Activated gamma-delta T cell (primary cell): ENCODE measurements around the gene TCF15.

Source experiments
- DNase-seq: peaks from one replicate; lab custom pipeline; 2025; lab: John Stamatoyannopoulos, UW

TCF15 gene

DNA sequence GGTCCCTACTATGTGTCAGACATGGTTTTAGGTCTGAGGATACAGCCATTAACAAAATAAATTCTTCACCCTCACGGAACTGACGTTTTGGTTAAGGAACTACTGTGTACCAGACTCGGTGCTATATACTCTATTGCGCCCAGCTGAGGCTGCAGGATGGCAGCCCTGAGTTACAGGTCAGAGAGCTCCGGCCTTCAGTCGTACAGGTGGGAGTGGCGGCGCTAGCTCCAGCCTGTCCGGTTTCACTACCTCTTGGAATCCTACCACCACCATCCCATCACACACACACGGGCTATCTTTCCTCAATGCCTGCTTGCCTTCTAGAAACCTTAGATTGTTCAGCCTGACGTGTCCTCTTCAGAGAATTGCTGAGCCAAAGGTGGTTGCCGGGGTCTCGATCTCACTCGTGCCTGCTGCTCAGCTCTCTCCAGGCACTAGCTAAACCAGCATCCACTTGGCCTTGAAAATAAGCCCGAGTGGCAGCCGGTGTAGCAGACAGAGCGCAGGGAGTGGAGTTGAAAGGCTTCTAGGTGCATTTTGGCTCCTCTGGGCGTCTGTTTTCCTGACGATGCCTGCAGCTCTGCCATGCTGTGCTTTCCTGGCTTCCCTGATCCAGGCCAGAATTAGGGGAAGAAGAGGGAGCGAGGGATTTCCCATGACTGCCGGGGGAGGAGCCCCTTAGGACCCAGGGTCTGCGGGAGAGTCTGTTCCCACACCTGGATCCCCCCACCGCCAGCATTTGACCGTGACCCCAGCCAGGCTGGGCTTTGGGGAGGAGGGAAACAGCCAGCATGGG, 1.1 kb upstream of the TCF15 start:
- DNase-seq: no peak

DNA sequence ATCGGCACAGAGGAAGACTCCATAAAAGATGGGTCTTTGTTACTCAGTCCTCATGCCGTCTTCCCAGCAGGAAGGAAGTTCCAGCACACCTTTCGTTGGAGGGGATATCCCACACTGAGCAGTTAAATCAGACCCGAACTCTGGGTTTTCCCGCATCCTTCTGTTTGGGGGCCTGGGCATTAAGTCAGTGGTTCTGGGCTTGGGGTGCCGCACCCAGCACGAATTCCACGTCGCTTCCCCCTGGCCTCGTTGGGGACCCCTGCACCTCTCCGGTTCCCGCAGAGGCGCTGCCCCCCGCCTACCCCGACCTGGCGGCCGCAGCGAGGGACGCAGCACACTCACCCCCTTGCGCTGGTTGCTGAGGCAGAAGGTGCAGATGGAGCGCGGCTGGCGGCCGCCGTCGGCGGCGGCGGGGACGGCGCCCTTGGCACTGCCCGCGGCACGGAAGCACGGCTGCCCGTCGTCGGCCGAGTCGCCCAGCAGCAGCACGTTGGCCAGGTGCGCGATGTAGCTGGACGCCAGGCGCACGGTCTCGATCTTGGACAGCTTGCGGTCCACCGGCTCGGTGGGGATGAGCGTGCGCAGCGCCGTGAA, 641 bp downstream of the TCF15 start:
- DNase-seq: no peak

DNA sequence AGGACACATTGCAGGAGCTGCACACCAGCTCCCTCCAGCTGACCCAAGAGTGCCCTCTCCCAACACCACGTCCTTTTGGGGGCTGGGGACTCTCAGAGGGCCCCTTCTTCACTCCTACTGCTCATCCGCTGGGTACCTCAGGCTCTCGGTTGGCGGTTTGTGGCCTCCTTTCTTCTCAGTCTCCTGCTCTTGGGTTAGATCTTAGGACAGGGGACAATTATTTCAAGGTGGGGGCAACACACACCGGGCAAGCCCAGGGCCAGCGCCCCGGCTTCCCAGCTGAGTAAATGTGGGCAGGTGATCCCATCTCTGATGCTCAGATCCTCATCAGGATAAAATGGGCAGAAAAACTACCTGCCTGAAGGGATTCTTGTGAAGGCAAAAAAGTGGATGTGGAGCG, 1.1 kb downstream of the TCF15 start:
- no peak for DNase-seq

DNA sequence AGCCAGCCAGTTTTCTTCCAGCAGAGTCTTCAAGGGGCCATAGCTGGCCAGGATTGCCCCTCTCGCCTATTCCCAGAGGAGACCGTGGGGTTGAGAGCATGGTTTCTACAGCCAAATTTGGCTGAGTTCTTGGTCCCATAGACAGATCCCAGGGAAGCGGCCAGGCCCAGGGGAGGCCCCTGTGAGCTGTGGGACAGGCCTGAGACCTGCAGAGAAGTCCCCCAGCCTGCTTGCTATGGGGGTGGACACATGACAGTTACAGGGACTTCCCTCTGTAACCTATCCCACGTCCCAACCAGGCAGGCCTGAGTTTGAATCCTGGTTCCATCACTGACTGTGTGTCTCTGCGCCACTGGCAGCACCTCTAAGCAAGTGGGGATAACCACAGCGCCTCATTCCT, 2.6 kb downstream of the TCF15 start:
- no peak for DNase-seq

DNA sequence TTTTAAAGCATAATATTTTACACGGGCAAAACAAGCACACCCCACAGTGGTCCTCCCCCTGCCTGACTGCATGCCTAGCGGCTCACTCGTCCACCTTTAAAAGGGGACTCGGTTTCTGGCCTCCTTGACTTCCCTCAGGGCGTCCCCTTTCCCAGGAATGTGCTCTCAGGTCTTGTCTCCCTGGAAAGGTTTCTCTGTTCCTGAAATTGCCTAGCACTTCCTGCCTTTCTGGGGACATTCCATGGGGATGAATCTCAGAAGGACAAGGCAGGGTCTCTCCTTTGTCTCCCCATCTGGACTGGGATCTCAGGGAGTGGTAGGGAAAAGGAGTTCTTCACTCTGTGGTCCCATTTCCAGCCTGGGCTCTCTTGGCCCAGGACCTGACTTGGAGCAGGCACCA, 4.9 kb downstream of the TCF15 start:
- DNase-seq: no peak

DNA sequence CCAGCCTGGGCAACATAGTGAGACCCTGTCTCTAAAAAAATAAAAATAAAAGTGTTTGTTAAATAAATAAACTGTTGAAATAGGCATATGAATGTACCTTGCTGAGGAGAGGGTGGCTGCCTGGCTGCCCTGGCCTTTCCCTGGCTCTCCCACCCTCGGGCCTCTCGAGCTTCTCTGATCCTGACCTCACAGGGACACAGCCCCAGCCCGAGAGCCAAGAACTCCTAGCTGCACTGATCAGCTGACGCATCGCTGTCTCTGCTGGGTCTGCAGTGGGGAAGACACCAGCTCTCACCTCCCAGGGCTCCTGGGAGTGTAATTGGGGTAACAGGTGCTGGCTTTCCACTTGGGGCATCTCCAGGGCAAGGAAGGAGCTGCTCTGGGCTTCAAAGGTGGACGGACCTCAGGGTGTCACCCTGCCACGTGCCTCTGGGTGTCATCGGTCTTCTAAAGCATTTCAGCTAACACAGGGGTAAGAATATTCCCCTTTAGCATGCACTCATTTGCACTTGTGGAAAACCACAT, 6.9 kb downstream of the TCF15 start:
- DNase-seq: no peak

DNA sequence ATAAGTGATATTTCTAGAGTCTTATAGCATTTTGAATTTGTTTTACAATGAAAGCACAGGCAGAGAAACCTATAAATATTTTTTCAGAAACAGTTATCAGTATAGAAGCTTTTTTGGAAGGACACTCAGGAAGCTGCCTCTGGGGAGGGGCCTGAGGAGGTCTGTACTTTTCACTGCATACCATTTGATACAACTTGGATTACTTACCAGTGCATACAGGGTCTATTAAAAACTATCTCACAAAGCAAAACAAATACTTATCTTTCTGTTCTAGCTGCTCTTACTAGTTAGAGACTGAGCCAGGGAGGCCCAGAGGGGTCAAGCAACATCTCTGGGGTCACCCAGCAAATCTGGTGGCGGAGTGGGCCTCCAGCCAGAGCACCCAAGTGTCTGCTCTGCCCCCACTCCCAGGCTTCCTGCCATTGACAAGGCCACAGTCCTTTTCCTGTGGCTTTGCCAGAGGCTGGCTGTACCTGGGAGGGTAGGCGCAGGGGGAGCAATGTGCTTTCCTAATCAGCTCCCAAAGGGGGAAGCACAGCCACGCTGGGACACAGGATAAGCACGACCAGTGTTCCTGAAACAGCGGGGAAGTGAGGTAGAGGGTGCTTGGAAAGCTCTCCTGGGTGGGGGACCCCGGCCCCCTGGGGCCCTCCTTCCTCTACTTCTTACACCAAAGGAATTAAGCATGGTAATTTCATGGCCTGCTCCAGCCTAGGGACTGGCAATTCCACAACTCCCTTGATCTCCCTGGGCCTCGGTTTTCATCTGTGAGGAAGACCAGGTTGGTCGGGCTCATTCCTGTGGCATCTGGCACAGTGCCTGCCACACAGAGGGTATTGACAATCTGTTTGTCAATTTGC, 7.8 kb downstream of the TCF15 start:
- no peak for DNase-seq

DNA sequence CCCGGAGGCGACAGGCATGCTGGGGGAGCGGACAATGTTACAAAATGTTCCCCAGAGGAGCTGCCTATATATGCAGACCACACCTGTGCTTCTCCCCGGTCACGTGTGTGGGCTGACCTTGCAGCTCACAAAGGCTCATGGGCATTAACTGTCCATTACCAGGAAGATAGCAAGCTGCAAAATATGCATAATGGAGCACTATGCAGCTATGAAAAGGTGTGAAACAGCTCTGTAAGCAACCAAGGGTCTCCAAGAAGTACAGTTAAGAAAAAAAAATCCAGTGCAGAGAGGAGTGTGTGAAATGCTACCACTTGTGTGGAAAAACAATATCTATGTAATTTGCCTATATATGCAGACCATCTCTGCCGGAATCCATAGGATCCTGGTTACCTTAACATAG, 9.4 kb downstream of the TCF15 start:
- DNase-seq: no peak

DNA sequence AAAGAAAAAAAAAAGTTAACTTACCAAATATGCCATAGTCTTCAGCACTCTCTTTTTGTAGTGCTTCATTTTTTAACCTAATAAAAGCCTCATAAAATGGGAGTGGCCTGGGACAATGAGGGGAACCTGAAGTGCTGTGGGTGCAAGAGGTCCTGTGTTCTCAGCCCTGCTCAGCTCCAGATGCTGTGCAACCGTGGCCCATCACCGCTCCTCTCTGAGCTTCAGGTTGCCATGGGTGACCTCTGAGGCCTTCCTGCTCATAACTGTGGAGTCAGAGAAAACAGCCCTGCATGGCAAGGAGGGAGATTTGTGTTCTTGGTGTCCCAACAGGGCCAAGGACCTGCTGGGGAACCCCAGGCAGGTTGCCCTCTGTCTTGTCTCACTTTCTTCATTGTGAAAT, 10.0 kb downstream of the TCF15 start:
- DNase-seq: no peak

DNA sequence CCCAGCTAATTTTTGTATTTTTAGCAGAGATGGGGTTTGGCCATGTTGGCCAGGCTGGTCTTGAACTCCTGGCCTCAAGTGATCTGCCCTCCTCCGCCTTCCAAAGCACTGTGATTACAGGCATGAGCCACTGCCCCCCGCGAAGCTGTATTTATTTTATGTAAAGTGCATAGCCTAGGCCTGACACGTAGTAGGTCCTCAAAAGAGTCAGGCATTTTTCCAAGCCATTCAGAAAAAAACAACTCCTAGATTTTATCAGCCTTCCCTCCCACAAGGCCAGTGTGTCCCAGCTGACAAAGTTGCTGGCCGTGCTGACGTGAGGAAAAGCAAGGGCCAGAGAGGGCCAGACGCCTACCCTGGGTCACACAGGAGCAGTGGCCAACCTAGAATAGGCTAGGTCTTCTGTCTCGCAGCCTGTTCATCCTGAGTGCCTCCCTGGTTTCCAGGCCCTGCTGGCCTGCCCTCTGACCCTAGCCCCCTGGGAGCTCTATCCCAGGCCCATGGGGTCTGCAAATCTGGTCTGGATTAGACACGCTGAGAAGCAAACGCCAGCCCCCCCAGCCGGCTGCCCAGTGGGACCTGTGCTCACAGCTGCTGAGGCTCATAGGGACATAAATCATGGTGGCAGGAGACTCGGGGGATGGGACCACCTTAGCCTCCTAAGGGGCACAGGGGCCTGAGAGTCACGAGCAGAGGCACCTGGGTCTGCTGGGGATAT, 11.8 kb downstream of the TCF15 start:
- DNase-seq: no peak

DNA sequence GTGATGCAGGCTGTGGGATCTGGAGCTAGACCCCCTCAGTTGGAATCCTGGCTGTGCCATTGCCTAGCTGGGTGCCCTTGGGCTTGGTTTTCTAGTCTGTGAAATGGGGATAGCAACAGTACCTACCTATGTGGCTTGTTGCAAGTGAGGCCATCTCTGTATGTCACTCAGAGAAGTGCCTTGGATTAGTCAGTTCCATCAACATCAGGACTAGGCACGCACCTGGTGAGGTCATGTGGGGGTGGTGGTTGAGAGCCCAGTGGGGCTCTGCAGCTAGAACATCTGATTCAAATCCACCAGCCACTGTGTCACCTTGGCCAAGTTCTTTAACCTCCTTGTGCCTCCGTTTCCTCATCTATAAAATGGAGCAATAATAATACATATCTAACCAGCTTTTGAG, 12.5 kb downstream of the TCF15 start:
- no peak for DNase-seq

DNA sequence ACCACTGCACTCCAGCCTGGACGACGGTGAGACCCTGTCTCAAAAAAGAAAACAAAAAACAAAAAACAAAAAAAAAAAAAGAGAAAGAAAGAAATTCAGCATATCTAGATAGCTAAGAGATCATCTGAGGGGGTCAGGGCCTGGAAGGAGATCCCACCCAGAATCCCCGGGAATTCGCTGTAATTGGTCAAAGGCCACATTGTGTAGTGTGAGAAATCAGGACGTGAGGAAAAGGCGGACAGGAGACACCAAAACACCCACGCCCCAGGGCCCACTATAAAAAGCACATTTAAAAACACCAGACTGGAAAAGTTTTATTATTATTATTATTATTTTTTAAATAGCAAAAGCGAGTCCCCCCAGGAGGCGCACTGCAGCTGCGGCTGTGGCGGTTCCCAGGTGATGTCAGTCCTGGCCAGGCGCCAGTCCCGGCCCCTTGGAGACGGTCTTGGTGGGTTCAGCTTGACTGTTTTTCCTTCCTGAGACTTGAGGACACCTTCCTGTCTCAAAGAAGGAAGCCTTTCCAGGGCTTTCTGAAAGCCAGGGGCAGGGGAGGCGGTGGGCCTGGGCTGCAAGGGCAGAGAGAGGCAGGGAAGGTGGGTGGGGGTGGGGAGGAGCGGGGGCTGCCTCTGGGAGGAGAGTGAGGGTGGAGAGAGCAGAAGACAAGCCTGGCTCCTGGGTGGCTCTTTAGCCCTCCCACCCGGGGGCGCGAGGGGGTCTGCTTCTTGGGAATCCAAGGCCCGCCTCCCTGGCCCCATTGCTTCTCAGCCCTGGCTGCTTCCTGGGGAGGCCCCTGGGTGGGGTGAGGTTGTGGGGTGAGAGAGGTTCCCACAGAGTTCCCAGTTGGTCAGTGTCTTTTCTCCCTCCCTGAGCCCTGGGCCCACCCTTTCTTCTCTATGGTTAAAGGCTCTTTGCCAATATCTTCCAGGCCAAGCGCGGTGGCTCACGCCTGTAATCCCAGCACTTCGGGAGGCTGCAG, 14.5 kb downstream of the TCF15 start:
- DNase-seq: no peak

DNA sequence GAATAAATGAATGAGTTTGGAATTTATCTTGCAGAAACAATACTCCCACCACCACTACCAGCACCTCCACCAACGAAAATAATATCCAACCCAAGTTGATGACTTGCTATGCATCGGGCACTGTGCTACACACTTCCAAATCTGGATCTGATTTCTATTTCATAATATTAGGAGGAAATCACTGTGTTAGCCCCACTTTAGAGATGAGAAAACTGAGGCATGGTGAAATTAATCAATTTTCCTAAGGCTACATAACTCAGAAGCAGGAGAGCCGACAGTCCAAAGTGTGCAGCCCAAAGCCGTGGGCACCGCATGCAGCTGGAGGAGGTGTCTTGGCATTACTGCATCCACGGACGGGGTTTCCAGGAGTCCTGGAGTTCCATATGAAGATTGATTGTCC, 17.6 kb downstream of the TCF15 start:
- no peak for DNase-seq

DNA sequence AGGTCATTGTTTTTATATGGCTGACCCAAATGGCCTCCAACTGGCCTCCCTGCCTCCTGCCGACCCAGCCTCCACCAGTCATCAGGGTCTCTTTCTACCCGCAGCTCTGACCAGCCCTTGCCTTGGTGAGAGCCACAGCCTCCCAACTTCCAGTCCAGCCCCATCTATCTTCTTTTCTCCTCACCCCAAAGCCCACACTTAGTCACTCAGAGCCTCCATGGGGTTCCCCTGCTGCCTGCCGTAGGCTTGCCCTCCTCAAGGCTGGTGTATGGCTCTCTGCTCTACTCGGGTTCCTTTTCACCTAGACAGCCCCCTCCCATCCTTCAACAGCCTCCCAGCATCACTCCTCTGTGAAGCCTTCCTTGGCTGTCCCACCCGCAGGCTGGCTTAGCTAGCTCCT, 18.2 kb downstream of the TCF15 start:
- no peak for DNase-seq

DNA sequence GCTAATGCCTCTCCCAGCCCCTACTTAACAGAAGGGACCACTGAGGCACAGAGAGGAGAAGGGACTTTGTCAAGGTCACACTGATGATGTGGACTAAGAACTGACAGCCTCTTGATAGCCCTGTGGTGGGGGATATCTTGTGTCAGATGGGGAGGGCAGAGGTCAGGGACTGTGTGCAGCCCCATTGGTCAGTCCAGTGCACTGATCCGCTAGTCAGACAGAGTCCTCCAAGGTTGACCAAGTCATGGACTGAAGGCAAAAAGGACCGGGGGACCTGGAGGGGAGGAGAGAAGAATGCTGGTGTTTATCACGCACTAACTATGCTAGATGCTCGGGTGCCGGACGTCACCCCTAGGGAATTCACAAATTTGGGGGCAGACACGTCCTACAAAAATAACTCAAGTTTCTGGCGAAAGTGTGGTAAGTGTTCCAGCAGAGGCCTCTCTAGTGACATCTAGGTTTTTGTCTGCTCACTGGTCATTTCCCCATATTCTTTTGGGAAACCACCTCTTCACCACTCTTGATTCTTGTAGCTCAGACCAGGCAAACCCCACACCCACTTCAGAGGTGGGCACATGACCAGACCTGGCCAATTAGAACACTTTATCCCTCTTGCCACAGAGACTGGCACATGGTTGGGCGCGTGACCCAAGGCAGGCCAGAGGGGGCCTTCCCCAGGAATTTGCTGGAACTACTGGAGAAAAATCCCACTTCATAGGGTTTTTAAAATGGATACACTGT, 21.0 kb downstream of the TCF15 start:
- DNase-seq: no peak

DNA sequence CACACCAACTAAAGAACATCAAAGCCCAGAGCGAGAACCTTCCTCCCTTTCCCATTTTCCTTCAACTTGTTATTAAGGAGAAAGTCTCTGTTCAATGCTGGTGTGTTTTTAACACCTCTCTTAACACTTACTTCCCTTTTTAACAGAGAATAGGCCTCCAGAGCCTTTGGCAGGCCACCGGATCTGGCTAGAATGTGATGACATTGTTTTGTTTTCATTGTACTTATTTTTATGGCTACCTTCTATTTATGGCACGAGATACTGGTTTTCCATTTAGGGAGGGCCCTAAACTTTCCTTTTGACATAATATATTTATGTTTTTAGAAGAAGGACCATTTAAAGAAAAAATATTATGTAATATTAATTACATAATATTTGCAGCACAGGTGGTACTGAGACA, 21.6 kb downstream of the TCF15 start:
- no peak for DNase-seq

DNA sequence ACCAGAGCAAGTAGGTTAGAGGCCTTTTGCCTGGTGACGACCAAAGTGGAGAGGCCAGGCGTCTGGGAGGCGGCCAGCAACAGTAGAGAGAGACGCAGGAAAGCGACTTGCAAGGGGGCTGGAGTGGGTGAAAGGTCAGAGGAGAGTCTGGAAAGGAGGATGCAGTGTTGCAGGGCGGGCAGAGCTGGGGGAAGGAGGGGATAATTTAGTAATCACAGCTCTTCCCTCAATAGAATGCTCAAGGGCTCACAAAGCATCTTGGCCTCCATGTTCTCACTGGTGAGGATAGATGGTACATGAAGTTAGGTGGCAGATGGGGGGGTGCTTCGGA, 25.2 kb downstream of the TCF15 start:
- DNase-seq: no peak

DNA sequence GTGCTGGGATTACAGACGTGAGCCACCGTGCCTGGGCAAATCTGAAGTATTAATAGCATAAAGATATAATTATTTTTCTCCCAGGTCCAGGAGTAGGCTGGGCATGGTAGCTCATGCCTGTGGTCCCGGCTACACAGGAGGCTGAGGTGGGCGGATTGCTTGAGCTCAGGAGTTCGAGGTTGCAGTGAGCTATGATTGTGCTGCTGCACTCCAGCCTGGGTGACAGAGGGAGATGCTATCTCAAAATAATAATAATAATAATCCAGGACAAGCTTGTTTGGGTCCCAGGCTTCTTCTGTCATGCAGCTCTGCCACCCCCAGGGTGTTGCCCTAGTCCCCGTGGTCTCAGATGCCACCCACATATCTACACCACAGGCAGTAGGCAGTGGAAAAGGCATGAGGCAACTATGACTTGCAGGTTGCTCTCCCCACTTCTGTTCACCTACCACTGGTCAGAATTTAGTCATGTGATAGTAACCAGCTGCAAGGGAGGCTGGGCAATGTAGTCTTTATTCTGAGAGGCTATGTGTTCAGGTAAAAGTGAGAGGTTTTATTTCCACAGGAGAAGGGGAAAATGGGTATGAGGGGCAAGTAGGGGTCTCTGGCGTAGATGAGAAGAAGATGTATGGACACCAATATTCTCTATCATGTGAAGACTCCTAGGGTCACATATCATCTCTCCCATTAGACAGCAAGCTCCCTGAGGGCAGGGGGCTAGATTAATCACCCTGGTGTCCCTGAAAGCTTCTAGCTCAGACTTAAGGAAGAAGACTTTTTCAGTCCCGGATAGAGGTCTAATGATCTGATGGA, 25.7 kb downstream of the TCF15 start:
- DNase-seq: no peak

DNA sequence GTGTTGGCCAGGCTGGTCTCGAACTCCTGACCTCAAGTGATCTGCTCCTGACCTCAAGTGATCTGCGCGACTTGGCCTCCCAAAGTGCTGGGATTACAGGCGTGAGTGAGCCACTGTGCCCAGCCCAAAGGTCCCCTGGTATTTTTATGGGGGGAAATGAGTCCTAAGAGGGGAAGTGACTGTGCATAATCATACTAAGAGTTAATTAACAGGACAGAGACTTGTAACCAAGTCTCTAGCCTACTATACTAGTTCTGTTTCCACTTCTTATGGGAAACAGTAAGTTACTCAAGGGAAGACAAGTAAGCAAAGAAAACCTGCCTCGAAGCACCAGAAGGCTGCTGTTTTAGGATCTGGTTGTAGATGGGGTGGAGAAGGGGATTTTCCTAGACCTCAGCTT, 27.9 kb downstream of the TCF15 start:
- DNase-seq: no peak
